AG10803 (cell line): Measurements from ENCODE around the gene CIB4.

ENCODE experiments used
- DNase-seq: peaks from one replicate; pipeline ENCODE4 v3.0.0; 2010; ENCODE audit warnings: low read depth
- H3K4me3 ChIP-seq: 2 replicates; pipeline ENCODE4 v1.5.1; 2011; ENCODE audit warnings: mild to moderate bottlenecking, low read length, control low read depth
- TF ChIP-seq, protein P1 (sequence below): conservative IDR thresholded peaks from 2 replicates; pipeline ENCODE4 v1.5.1; 2011; ENCODE audit warnings: mild to moderate bottlenecking, low read length, control low read depth, inconsistent platforms

CIB4 gene

DNA sequence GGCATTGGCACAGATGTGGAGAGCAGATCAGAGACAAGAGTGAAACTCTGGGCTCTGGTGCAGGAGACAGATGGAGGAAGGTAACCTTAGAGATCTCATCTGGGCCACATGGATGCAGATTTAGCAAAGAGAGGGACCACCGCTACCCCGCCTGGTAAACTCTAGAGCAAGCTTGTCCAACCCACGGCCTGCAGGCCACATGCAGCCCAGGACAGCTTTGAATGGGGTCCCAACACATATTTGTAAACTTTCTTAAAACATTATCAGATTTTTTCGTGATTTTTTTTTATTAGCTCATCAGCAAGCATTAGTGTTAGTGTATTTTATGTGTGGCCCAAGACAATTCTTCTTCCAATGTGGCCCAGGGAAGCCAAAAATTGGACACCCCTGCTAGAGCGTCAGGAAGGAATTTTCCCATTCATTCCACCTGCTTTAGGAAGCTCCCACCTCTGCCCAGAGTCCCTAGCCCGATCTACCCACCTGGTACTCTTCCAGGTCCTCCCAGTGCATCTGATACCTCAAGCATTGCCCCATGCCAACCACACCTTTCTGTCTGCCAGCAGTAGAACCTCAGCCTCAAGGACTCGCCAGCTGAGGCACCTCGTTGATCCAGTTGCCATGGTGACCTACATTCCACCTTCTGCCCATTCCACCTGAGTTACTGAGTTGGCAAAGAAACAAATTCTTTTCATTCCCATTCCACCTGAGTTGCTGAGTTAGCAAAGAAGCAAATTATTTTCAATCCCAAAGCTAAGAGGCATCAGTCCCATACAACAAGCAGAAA lies at the start of gene CIB4:
CIB4 (minus strand) TSS at position 586 of the 784 bp plus-strand sequence; CDS start at position 534, 52 bp downstream.
- no peak within 1 kb of the TSS for H3K4me3 ChIP-seq
- TF ChIP-seq, protein P1, sequence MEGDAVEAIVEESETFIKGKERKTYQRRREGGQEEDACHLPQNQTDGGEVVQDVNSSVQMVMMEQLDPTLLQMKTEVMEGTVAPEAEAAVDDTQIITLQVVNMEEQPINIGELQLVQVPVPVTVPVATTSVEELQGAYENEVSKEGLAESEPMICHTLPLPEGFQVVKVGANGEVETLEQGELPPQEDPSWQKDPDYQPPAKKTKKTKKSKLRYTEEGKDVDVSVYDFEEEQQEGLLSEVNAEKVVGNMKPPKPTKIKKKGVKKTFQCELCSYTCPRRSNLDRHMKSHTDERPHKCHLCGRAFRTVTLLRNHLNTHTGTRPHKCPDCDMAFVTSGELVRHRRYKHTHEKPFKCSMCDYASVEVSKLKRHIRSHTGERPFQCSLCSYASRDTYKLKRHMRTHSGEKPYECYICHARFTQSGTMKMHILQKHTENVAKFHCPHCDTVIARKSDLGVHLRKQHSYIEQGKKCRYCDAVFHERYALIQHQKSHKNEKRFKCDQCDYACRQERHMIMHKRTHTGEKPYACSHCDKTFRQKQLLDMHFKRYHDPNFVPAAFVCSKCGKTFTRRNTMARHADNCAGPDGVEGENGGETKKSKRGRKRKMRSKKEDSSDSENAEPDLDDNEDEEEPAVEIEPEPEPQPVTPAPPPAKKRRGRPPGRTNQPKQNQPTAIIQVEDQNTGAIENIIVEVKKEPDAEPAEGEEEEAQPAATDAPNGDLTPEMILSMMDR, result no peak
- no peak for DNase-seq

GRCh38 chr2:26687801-26688200 lies 46.6 kb upstream of the CIB4 start:
- no peak for DNase-seq
- TF ChIP-seq, protein P1, result no peak

DNA sequence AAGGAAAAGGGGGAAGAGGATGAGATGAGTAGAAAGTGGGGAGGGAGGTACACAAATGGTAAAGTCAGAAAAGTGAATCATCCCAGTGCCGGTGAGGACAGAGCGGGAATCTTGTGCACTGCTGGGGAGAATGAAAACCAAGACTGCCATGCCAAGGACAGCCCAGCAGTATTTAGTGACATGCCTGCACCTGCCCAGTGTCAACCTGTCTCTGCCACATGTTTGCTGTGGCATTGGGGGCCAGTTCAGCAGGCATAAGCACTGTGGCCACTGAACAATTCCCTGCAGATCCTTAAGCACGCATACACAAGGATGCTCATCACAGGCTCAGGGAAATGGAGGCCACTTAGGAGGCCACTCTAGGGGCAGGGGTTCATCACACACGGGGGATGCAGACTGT lies 46.2 kb upstream of the CIB4 start:
- H3K4me3 ChIP-seq, result no peak overlapping the region
- DNase-seq, result no peak
- TF ChIP-seq, protein P1, result no peak

More at GRCh38 chr2:26687801-26688200, 46.6 kb upstream of the CIB4 start:
- no peak overlapping the region for H3K4me3 ChIP-seq

GRCh38 chr2:26685989-26686839 lies 45.0 kb upstream of the CIB4 start:
- no peak for DNase-seq
- TF ChIP-seq, protein P1, result no peak
- H3K4me3 ChIP-seq, result no peak overlapping the region

- no peak for DNase-seq
- no peak overlapping the region for H3K4me3 ChIP-seq
- TF ChIP-seq, protein P1, result no peak
Measured at GRCh38 chr2:26685341-26685740, 44.2 kb upstream of the CIB4 start.

DNA sequence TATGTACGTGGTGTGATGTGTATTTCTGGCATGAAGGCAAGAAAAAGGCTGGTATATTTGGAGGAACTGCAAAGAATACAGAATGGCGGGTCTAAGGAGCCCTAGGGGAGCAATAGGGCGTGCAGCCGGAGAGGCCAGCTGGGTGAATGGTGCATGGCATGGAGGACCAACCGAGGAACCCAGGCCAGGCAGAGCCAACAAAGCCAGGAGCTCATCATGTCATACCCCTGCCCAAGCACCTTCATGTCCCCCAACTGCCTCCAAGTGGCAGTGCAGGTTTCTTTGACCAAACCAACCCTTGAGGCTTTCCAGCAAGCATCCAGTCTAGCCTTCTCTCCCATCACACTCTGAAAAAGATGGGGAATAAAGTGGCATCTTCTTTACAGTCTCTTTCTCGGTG lies 42.4 kb upstream of the CIB4 start:
- DNase-seq, result no peak
- TF ChIP-seq, protein P1, result no peak
- no peak overlapping the region for H3K4me3 ChIP-seq
